GM13976 (cell line): ENCODE results near the gene ERMARD.

Experiments used
- DNase-seq: peaks from one replicate; pipeline ENCODE4 v3.0.0; 2012; ENCODE audit warnings: low spot score
- CTCF ChIP-seq: IDR thresholded peaks from 2 replicates; pipeline ENCODE4 v1.5.1; 2012; ENCODE audit warnings: borderline replicate concordance, mild to moderate bottlenecking; ENCODE audit not compliant: insufficient read depth; ENCODE audit errors: extremely low read depth, missing control alignments, control extremely low read depth
- in situ Hi-C: fragments of 300-500 bp; cut with MboI; formaldehyde crosslinking; loops from one replicate; pipeline ENCODE4 v1.12.0; 2022; ENCODE audit warnings: low sequenced_read_pairs, mixed read lengths, inconsistent platforms; ENCODE audit not compliant: unreplicated experiment

The ERMARD gene

GRCh38 chr6:169786349-169786748, 34.9 kb downstream of the ERMARD start:
- TF ChIP-seq CTCF, result no peak
- no peak for DNase-seq
- in situ Hi-C loops, result no loop called here

- no peak for TF ChIP-seq CTCF
- in situ Hi-C loops, result no loop called here
- DNase-seq, result no peak
These were observed 36.4 kb downstream of the ERMARD start for GRCh38 chr6:169787797-169788196.

GRCh38 chr6:169788809-169789145, 37.4 kb downstream of the ERMARD start:
- in situ Hi-C loops, result no loop called here
- DNase-seq, result no peak
- TF ChIP-seq CTCF, result no peak

- no peak for DNase-seq
- in situ Hi-C loops, result no loop called here
- no peak for TF ChIP-seq CTCF
These were observed 37.9 kb downstream of the ERMARD start for GRCh38 chr6:169789146-169789943.

- in situ Hi-C loops, result no loop called here
- peak; percentile 91 for DNase-seq
- TF ChIP-seq CTCF, result peak; percentile 94
These were observed 38.8 kb downstream of the ERMARD start for GRCh38 chr6:169789944-169790927.

- TF ChIP-seq CTCF, result no peak
- no peak for DNase-seq
- in situ Hi-C loops, result no loop called here
These were observed 40.3 kb downstream of the ERMARD start for GRCh38 chr6:169791721-169792131.
